Measurements from ENCODE around the gene TUBGCP6.

GRCh38 chr22:50294319-50294656, 49.5 kb upstream of the TUBGCP6 start:
- TF ChIP-seq CTCF (IDR thresholded peaks at IDR 0.05): no peak
- no peak for TF ChIP-seq POLR2A (IDR thresholded peaks at IDR 0.05)

Data from heart left ventricle (tissue), 13 donors.